Left cardiac atrium (tissue), 4 donors: ENCODE measurements around the gene LNP1. TPM values are rescaled to one million over a fixed set of nuclear protein-coding genes. Genes with fewer than 3 reads are reported as not detected.
"Not testable (repeated sequence)": the region's sequence is repeated elsewhere in the genome, so short reads cannot be mapped to it uniquely, and the experiment has no call there.

Source experiments
- ATAC-seq, 2 donors: fragments of 200-7000 bp; cut with Tn5 transposase; one replicate each; pipeline ENCODE4 v1.9.1; 2020; ENCODE audit warnings: mild to moderate bottlenecking in 2 of 2, moderate library complexity in 2 of 2
- DNase-seq: peaks from one replicate; pipeline ENCODE4 v3.0.0-alpha.2; 2020
- intact Hi-C, 2 donors: fragments of 100-400 bp; cut with DNase I; formaldehyde crosslinking; loops; one replicate each; pipeline versions ENCODE4 v1.14.1 to v1.15.1; 2022 to 2023
- total RNA-seq, 2 donors: library from RNA; stranded (reverse); fragmentation: NEBNext Ultra II Directional; extraction: Animal tissue kit (Norgen Biotek cat#: 25700); gene quantifications; one replicate each; pipeline ENCODE4 v1.2.1, GENCODE V29; 2021
- donor health status: DM: no; HTN: yes; CAD: no.
- donor health status: DM: no; HTN: yes; CAD: no; lungs with severe emphysema.
- donor health status: DM: yes; HTN: yes; CAD: no.
- donor health status: Dilated cardiomyopathy.

The LNP1 gene
- total RNA-seq, 2 donors from 2014 or later: 2.8 to 3.1 TPM

GRCh38 chr3:100463646-100464155 lies 62.4 kb downstream of the LNP1 start:
- no peak for DNase-seq
- no peak for ATAC-seq
- intact Hi-C loops: loop anchor here (2.0 to 10.0 kb wide), 2 partner anchors 127 to 131 kb away; no protein-coding TSS in a partner anchor

DNA sequence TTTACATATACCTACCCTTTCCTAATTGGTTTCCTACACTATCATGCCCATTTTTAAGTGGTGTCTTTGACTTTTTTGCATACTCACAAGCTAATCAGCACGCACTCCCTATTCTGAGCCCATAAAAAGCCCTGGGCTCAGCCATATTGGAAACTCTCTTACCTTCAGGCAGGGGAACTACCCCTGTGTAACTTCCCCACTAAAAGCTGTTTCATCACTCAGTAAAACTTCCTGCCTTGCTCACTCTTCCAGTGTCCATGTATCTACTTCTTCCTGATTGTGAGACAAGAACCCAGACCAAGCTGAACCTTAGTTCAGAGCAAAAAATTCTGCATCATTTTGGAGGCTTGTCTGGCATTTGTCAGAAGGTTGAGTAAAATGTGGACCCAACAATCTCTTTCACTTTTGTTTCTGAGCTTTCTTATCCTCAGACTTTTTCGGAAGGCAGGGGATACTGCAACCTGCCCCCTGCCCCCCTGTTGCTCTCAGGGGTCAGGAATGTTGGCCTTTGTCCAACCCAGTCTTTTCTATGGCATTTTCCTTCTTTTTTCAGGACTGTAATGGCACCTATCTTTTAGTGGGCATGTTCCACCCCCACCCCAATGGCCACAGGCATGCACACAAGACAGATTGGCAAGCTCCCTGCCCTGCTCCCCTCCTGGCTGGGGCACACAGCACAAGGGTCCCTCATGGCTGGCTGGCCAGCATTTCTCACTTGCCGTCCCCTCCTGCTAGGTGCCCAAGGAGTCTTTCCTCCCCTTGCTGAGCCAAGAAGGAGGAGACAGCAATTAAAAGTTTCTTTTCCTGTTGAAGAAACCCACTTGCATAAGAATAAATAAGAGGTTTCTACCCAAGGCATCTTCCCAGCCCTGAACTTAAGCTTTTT lies 64.8 kb downstream of the LNP1 start:
- no peak for DNase-seq
- intact Hi-C loops: loop anchor here in 1 of 2 donors (10.0 kb wide), 1 partner anchor 129 kb away; no protein-coding TSS in a partner anchor
- no peak for ATAC-seq

- no peak for DNase-seq
- intact Hi-C loops: loop anchor here in 1 of 2 donors (10.0 kb wide), 1 partner anchor 128 kb away; no protein-coding TSS in a partner anchor
- no peak for ATAC-seq
These were observed 65.8 kb downstream of the LNP1 start for GRCh38 chr3:100467133-100467532.

- ATAC-seq (no peak), DNase-seq (no peak)
- intact Hi-C loops: loop anchor here in 1 of 2 donors (10.0 kb wide), 1 partner anchor 126 kb away; no protein-coding TSS in a partner anchor
These were observed 67.3 kb downstream of the LNP1 start for GRCh38 chr3:100468676-100469075.

GRCh38 chr3:100470951-100471350 lies 69.6 kb downstream of the LNP1 start:
- intact Hi-C loops: no loop called here
- DNase-seq (no peak), ATAC-seq (no peak)

DNA sequence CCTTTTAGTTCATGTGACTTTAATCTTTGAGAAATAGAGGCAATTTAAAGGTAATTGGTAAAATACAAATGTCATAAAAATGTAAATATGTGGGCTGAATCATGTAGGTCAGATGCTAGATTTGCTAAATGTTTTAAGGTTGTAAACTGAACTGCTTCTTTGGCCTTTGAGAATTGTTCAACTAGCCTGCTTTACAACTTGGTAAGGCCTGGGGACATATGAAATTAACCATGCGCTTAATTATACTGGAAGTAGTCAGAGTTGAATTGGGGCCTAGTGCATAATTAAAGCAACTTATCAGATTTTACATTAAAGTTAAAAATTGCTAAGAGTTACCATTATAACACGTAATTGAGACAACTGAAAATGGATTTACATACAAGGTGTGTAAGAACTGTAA lies 70.1 kb downstream of the LNP1 start:
- ATAC-seq: no peak
- intact Hi-C loops: no loop called here

DNA sequence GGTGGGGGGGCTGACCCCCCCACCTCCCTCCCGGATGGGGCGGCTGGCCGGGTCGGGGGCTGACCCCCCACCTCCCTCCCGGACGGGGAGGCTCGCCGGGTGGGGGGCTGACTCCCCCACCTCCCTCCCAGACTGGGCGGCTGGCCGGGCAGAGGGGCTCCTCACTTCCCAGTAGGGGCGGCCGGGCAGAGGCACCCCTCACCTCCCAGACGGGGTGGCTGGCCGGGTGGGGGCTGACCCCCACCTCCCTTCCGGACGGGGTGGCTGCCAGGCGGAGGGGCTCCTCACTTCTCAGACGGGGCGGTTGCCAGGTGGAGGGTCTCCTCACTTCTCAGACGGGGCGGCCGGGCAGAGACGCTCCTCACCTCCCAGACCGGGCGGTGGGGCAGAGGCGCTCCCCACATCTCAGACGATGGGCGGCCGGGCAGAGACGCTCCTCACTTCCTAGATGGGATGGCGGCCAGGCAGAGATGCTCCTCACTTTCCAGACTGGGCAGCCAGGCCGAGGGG lies 76.6 kb downstream of the LNP1 start:
- DNase-seq, intact Hi-C loops, ATAC-seq: not testable (repeated sequence)

More for the DNA sequence above, 70.1 kb downstream of the LNP1 start:
- no peak for DNase-seq

DNA sequence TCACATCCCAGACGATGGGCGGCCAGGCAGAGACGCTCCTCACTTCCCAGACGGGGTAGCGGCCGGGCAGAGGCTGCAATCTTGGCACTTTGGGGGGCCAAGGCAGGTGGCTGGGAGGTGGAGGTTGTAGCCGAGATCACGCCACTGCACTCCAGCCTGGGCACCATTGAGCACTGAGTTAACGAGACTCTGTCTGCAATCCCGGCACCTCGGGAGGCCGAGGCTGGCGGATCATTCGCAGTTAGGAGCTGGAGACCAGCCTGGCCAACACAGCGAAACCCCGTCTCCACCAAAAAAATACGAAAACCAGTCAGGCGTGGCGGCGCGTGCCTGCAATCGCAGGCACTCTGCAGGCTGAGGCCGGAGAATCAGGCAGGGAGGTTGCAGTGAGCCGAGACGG lies 77.2 kb downstream of the LNP1 start:
- DNase-seq, ATAC-seq, intact Hi-C loops: not testable (repeated sequence)

- DNase-seq (no peak), ATAC-seq (no peak)
- intact Hi-C loops: no loop called here
These were observed 78.7 kb downstream of the LNP1 start for GRCh38 chr3:100480081-100480480.

- intact Hi-C loops: no loop called here
- ATAC-seq: peak in 1 of 2 donors; percentile 16
- DNase-seq: no peak
These were observed 80.8 kb downstream of the LNP1 start for GRCh38 chr3:100482176-100482575.

- DNase-seq (no peak), ATAC-seq (no peak)
- intact Hi-C loops: no loop called here
These were observed 82.2 kb downstream of the LNP1 start for GRCh38 chr3:100483529-100483928.

- DNase-seq (no peak), ATAC-seq (no peak)
- intact Hi-C loops: no loop called here
These were observed 85.5 kb downstream of the LNP1 start for GRCh38 chr3:100486808-100487207.

- ATAC-seq (no peak), DNase-seq (no peak)
- intact Hi-C loops: no loop called here
These were observed 87.8 kb downstream of the LNP1 start for GRCh38 chr3:100489118-100489517.

DNA sequence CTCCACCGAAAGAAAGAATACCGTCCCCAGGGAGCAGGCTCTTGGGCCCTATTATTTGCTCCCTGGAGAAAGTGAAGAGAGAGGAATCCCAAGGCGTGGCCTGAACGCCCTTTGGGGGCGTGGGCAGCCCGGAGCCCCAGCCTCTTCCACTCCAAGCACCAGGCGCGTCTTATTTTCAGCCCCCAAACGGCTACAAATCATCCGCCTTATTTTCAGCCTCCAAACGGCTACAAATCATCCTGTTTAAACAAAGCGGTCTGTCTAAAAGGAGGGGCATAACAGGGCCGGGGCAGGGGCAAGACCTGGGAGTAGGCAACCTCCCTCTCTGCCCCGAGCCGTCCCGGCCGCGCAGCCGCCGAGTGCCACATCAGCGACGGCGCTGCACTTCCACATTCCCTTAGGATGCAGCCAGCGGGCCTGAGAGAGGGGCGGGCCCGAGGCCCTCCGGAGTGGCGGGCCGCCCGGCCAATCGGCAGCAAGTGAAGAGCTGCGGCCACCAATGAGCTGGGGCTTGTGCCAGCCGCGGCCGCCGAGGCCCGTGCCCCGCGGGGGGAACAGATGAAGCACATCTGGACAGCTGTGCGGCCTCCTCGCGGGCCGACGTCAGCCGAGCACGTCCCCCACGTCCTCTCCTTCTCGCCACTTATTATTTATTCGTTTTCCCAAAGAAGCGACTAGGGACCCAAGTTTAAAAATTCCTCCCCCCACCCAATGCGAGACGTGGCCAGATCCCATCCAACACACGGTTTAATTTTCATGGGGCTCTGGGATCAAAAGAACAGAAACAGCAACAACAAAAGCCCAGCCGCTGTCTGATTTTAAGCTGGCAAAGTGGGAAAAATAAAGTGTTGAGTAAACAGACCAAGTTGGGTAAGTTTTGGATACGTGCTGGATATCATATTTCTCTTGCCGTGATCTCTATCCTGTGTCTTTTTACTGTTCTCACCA lies 91.0 kb downstream of the LNP1 start, which contains the start of gene TMEM45A:
Gene TMEM45A, plus strand, starts transcription at position 561 of the 948 bp plus-strand sequence. CDS start 62,593 bp downstream, outside the sequence.
- ATAC-seq: peak; percentile 100
- DNase-seq: peak; percentile 97
- intact Hi-C loops: loop anchor here in 1 of 2 donors (5.0 kb wide), 1 partner anchor 90 kb away; the partner anchor contains the start of genes LNP1 and TOMM70

DNA sequence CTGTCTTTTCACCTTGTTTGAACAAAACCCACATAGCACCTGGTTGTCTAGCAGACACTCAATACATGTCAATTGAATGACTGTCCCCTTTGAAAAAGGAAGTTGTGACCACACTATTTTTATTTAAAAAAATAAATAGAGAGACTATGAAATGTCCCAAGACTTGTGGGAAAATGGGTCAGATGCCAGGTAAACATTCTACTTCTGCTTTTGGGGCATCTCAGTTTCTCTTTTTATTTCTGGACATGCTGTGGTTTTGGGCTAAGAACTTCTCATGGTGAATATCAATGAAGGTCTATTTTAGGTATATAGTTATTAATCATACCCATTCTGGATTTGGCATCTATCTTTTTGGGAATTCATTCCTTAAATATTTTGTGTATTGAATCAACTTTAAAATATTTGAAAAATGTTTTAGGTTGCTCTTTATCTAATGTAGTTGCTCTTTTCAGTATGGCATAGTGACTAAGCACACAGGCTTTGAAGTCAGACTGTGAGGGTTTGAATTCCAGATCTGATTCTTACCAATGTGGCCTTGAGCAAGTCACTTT lies 95.4 kb downstream of the LNP1 start:
- DNase-seq (no peak), ATAC-seq (no peak)
- intact Hi-C loops: no loop called here

- ATAC-seq (no peak), DNase-seq (no peak)
- intact Hi-C loops: no loop called here
These were observed 98.3 kb downstream of the LNP1 start for GRCh38 chr3:100499651-100500050.

DNA sequence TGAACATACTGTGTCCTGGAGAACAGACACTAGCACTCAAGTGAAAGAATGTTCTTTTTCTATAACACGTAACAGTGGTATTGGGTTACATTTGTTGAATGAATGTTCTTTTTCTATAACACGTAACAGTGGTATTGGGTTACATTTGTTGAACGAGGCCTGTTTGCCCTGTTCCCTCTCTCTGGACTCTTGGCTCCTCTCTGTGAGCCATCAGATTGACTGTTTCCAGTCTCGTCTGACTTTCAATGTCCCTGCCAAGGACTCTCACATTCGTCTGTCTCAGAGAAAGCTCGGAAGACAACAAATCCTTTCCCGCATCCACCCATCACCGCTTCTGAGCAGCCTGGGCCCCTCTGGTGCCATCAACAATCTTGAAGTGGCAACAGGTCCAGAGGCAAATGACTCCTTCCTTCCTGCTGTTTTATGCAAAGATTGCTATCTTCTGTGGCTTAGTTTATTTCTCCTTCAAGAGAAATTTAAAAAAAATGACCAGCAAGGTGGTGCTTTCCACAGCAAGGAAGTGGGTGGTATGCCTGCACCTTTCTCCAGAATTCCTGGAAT lies 99.1 kb downstream of the LNP1 start:
- intact Hi-C loops: no loop called here
- DNase-seq: no peak
- ATAC-seq: no peak

DNA sequence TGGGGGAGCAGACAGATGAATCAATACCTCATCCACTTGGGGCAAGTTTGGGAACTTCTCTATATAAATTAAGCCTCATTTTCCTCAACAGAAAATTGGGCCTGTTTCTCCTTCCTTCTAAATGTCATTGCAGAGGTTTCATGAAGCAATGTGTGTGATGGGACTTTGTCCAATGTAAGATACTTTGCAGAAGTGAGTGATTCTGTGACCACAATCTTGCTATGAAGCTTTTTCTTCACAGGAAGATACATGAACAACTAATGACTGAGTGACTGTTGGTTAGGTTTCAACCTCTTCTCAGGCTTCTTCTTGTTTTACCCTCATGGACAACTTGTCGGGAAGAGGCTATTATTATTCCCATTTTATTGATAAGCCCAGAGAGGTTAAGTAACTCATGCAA lies 102.1 kb downstream of the LNP1 start:
- ATAC-seq: no peak
- DNase-seq: no peak
- intact Hi-C loops: no loop called here
